GM12891 (cell line): ENCODE data around the gene DLG5.

Experiments used
- POLR2A ChIP-seq: IDR thresholded peaks from 2 replicates; pipeline ENCODE4 v1.6.1; 2011; ENCODE audit warnings: low read depth, low read length, control low read depth
- POLR2AphosphoS5 ChIP-seq: IDR thresholded peaks from 2 replicates; pipeline ENCODE4 v1.6.1; 2011; ENCODE audit warnings: low read depth, low read length, control low read depth
- SPI1 ChIP-seq: IDR thresholded peaks from 2 replicates; pipeline ENCODE4 v1.6.1; 2011; ENCODE audit warnings: low read depth, low read length, control low read depth

DNA sequence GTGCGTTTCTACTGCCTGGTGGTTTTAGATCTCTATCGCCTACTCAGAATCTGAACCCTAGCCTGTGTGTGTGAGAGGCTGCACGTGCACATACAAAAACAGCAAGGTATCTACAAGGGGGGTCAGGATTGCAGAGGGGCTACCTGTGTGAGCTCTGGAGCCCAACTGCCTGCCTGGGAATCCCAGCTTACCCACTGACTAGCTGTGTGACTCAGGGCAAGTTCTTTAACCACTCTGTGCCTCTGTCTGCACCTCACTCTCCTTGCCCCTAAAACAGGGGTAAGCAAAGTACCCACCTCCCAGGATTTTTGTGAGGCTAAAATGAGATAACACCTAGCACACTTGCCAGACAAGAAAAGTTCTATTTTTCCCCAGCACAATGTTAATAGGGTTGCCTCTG is 32.5 kb downstream of the DLG5 start:
- TF ChIP-seq SPI1 (no peak), POLR2A (no peak), POLR2AphosphoS5 (no peak)
